Ishikawa (cell line): Measurements from ENCODE around the gene DAP3.
A peak's percentile ranks its signal among the peaks of the same experiment; 100 is the strongest.

ENCODE experiments used
- CEBPB ChIP-seq: IDR thresholded peaks from 2 replicates; pipeline ENCODE4 v1.6.1; 2012
- CREB1 ChIP-seq: IDR thresholded peaks from 2 replicates; pipeline ENCODE4 v1.6.1; 2012; ENCODE audit warnings: low read depth
- EGR1 ChIP-seq: IDR thresholded peaks from 2 replicates; pipeline ENCODE4 v1.6.1; 2012
- EP300 ChIP-seq: IDR thresholded peaks from 2 replicates; pipeline ENCODE4 v1.6.1; 2012; ENCODE audit warnings: borderline replicate concordance
- FOXM1 ChIP-seq: IDR thresholded peaks from 2 replicates; pipeline ENCODE4 v1.6.1; 2012; ENCODE audit warnings: low read depth, borderline replicate concordance
- MAX ChIP-seq: IDR thresholded peaks from 2 replicates; pipeline ENCODE4 v1.6.1; 2012
- NFIC ChIP-seq: IDR thresholded peaks from 2 replicates; pipeline ENCODE4 v1.6.1; 2012
- RAD21 ChIP-seq: IDR thresholded peaks from 2 replicates; pipeline ENCODE4 v1.6.1; 2012; ENCODE audit warnings: low read depth
- REST ChIP-seq: IDR thresholded peaks from 2 replicates; pipeline ENCODE4 v1.6.1; 2012; ENCODE audit warnings: low read depth, mild to moderate bottlenecking
- TAF1 ChIP-seq: IDR thresholded peaks from 2 replicates; pipeline ENCODE4 v1.6.1; 2012; ENCODE audit warnings: low read depth, mild to moderate bottlenecking
- TCF12 ChIP-seq: IDR thresholded peaks from 2 replicates; pipeline ENCODE4 v1.6.1; 2012; ENCODE audit warnings: low read depth
- TEAD4 ChIP-seq: IDR thresholded peaks from 2 replicates; pipeline ENCODE4 v1.6.1; 2012
- USF1 ChIP-seq: IDR thresholded peaks from 2 replicates; pipeline ENCODE4 v1.6.1; 2012
- YY1 ChIP-seq: IDR thresholded peaks from 2 replicates; pipeline ENCODE4 v1.6.1; 2012; ENCODE audit warnings: low read depth
- ZBTB7A ChIP-seq: IDR thresholded peaks from 2 replicates; pipeline ENCODE4 v1.6.1; 2012; ENCODE audit warnings: low read depth

The DAP3 gene

GRCh38 chr1:155688324-155689080 lies 389 bp upstream of the DAP3 start, which contains the start of gene YY1AP1:
Gene YY1AP1 (minus strand): TSS chr1:155688774. CDS start chr1:155680436, 8,338 bp downstream.
- TF ChIP-seq TAF1 (peak; percentile 67), USF1 (no peak; the same call in 1 of the 2 replicates), FOXM1 (no peak; the same call in 1 of the 2 replicates), CEBPB (no peak), NFIC (peak; percentile 35; the same call in 1 of the 2 replicates), EP300 (peak; percentile 63; the same call in 1 of the 2 replicates), YY1 (peak; percentile 92), EGR1 (no peak; the same call in none of the 2 replicates), RAD21 (no peak), TCF12 (no peak), MAX (peak; percentile 64), CREB1 (no peak), ZBTB7A (no peak), REST (no peak), TEAD4 (no peak)

GRCh38 chr1:155691992-155692528 lies 3.2 kb downstream of the DAP3 start:
- no peak for TF ChIP-seq USF1
- no peak for TF ChIP-seq TCF12
- no peak for TF ChIP-seq TAF1
- TF ChIP-seq FOXM1 = no peak
- TF ChIP-seq YY1 = no peak
- TF ChIP-seq CEBPB = no peak
- no peak for TF ChIP-seq MAX
- no peak for TF ChIP-seq TEAD4
- TF ChIP-seq CREB1 = no peak
- TF ChIP-seq EP300 = no peak
- TF ChIP-seq EGR1 = no peak
- TF ChIP-seq RAD21 = no peak
- no peak for TF ChIP-seq REST
- no peak for TF ChIP-seq NFIC
- TF ChIP-seq ZBTB7A = no peak

- TF ChIP-seq TAF1 = no peak
Measured at GRCh38 chr1:155694167-155694566, 5.3 kb downstream of the DAP3 start.

- TF ChIP-seq REST (no peak), TCF12 (no peak), ZBTB7A (no peak)
Measured at GRCh38 chr1:155695072-155695471, 6.2 kb downstream of the DAP3 start.
